Vagina (tissue), 2 donors: ENCODE results near the gene DLG5.

Source experiments
- POLR2A ChIP-seq, 2 donors: fragments of 450-650 bp; IDR thresholded peaks; one replicate each; pipeline ENCODE4 v1.6.1; 2017; ENCODE audit warnings: antibody characterized with exemption in 2 of 2, mild to moderate bottlenecking in 2 of 2, moderate library complexity in 2 of 2
- TF ChIP-seq, protein P1 (sequence below), 3 experiments: fragments of 450-650 bp in 2 of 3; fragments of 200-600 bp in 1 of 3; sonication (generic) in 1 of 3; IDR thresholded peaks; one replicate each; pipeline ENCODE4 v1.5.1; 2017 to 2019; ENCODE audit warnings: antibody characterized with exemption in 3 of 3, mild to moderate bottlenecking in 2 of 3, moderate library complexity in 2 of 3

DNA sequence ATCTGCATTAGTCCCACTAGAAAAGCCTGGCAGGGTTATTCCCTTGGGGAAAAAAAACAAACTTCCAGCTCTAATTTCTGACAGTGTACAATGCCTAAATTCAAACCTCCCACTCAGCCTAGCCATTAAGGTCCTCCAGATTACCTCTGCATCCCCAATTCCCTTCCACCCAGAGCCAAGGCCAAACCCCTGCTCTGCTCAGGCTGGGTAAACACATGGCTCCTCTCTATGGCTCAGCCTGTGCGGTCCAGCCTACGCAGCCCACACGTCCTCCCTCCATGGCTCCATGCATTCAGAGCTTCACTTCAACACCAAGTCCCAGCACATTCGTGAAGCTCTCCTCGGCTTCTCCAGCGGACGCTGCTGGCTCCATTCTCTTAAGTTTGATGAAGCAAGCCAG, 5.2 kb downstream of the DLG5 start:
- no peak for TF ChIP-seq POLR2A (IDR thresholded peaks at IDR 0.05)
- TF ChIP-seq, protein P1, sequence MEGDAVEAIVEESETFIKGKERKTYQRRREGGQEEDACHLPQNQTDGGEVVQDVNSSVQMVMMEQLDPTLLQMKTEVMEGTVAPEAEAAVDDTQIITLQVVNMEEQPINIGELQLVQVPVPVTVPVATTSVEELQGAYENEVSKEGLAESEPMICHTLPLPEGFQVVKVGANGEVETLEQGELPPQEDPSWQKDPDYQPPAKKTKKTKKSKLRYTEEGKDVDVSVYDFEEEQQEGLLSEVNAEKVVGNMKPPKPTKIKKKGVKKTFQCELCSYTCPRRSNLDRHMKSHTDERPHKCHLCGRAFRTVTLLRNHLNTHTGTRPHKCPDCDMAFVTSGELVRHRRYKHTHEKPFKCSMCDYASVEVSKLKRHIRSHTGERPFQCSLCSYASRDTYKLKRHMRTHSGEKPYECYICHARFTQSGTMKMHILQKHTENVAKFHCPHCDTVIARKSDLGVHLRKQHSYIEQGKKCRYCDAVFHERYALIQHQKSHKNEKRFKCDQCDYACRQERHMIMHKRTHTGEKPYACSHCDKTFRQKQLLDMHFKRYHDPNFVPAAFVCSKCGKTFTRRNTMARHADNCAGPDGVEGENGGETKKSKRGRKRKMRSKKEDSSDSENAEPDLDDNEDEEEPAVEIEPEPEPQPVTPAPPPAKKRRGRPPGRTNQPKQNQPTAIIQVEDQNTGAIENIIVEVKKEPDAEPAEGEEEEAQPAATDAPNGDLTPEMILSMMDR (IDR thresholded peaks at IDR 0.05), result no peak
